ENCODE measurements around the gene RBCK1.
"Not testable (repeated sequence)": the region's sequence is repeated elsewhere in the genome, so short reads cannot be mapped to it uniquely, and the experiment has no call there.

The RBCK1 gene

GRCh38 chr20:380763-381580 is 27.1 kb upstream of the RBCK1 start:
- Histone ChIP-seq H3K36me3 (ENCODE audit: insufficient read depth, low read length) (no peaks in the 10 kb centered on the region), H3K27me3 (ENCODE audit: control insufficient read depth in 1 of 2, insufficient read depth in 2 of 2, low read length in 2 of 2) (peaks cover 3 to 12% of the 10 kb centered on the region in 2 donors), H3K27ac (ENCODE audit: low read depth, low read length) (no peak overlapping the region), H3K4me3 (ENCODE audit: low read depth in 1 of 2, low read length in 2 of 2) (no peak overlapping the region), H3K4me1 (ENCODE audit: insufficient read depth, low read length) (no peaks in the 10 kb centered on the region), H3K9ac (ENCODE audit: low read length) (no peak overlapping the region), H3K9me3 (ENCODE audit: low read length) (no peaks in the 10 kb centered on the region)

DNA sequence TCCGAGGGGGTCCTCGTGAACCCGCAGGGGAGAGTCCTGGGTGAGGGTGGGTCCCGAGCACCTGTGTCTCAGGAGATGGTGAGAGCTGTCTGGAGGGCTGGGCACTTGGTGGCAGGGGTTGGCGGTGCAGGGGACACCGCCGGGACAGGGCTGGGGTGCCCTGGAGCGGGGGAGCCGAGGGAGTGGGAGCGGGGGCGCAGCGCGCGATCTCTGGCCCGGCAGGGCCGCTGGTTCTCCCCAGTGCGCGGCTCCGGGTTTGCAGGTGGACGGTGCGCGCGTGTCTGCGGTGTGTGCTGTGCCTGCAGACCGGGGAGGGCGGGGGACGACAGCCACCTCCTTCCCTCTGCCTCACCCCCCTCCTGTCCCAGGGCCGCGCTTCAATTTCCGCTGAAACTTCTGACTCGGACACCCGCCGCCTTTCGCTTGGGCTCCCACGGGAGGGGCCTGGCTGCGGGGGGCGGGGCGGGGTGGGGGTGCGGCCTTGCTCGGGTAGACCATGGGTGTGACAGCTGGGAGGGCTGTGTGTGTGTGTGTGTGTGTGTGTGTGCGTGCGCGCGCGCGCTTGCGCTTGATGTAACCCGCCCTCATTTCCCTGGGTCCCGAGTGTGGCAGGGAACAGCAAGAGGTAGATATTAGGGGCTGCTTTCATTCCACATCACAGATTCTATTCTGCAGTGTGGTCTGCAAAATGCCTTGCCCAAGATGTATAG is 26.4 kb upstream of the RBCK1 start:
- no peaks in the 10 kb centered on the region for H3K9me3 ChIP-seq (ENCODE audit: low read length)
- no peak overlapping the region for H3K27ac ChIP-seq (ENCODE audit: low read depth, low read length)
- peaks cover 3 to 12% of the 10 kb centered on the region in 2 donors for H3K27me3 ChIP-seq (ENCODE audit: control insufficient read depth in 1 of 2, insufficient read depth in 2 of 2, low read length in 2 of 2)
- H3K36me3 ChIP-seq (ENCODE audit: insufficient read depth, low read length) = no peaks in the 10 kb centered on the region
- no peak overlapping the region for H3K9ac ChIP-seq (ENCODE audit: low read length)
- H3K4me1 ChIP-seq (ENCODE audit: insufficient read depth, low read length) = no peaks in the 10 kb centered on the region
- H3K4me3 ChIP-seq (ENCODE audit: low read depth in 1 of 2, low read length in 2 of 2) = no peak overlapping the region

DNA sequence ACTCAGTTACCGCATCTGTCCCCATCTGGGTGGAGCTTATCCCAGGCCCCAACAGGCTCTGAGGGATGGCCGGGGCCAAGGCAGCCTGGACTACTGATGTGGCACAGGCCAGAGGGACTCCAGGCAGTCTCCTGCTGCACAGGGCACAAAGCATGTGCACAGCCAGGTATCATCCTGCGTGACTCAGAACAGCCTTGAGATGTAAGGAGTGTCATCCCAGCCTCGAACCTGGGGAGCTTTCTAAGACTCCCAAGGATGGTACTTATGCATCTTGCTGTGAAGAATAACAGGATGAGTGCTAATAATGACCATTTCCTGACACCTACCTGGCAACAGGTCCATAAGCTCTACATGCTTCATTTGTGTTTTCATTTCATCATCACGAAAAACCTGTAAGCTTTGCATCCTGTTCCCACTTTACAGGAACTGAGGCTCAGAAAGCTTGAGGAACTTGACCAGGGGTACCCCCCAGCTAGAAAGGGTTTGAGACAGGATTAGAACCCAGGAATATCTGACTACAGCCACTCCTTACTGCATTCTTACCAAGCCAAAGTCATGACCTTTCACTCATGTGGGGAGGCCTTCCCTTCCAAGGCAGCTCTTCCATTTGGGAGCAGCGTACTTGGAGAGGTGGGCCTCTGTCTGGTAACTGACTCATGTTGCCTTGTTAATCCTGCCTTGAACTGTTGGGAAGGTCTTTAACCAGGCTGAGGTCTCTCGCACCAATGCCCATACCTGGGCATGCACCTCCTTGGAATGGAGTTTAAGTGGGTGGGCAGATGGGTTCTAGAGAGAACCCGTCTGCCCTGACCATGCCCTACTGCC is 25.6 kb upstream of the RBCK1 start:
- Histone ChIP-seq H3K4me3 (ENCODE audit: low read depth in 1 of 2, low read length in 2 of 2) (no peak overlapping the region), H3K27me3 (ENCODE audit: control insufficient read depth in 1 of 2, insufficient read depth in 2 of 2, low read length in 2 of 2) (peaks cover 3 to 12% of the 10 kb centered on the region in 2 donors), H3K9ac (ENCODE audit: low read length) (no peak overlapping the region), H3K27ac (ENCODE audit: low read depth, low read length) (no peak overlapping the region), H3K36me3 (ENCODE audit: insufficient read depth, low read length) (no peaks in the 10 kb centered on the region), H3K9me3 (ENCODE audit: low read length) (no peaks in the 10 kb centered on the region), H3K4me1 (ENCODE audit: insufficient read depth, low read length) (no peaks in the 10 kb centered on the region)

DNA sequence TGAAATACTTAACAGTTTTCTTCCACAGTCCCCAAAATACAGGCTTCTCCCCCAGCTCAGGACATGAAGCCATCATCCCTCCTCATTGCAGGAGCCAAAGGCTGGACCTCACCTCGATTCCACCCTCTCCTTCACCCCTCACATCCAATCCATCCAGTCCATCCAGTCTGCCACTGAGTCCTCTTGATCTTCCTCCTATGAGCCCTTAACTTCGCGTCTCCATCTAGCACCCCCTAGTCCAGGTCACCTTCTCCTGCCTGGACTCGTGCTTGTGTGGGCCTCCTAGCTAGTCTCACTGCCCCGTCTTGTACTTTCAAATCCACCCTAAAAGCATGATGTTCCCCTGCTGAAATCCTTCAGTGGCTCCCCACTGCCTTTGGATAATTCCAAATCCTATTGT is 24.2 kb upstream of the RBCK1 start:
- Histone ChIP-seq H3K27ac (ENCODE audit: low read depth, low read length) (no peak overlapping the region), H3K36me3 (ENCODE audit: insufficient read depth, low read length) (no peaks in the 10 kb centered on the region), H3K9me3 (ENCODE audit: low read length) (no peaks in the 10 kb centered on the region), H3K27me3 (ENCODE audit: control insufficient read depth in 1 of 2, insufficient read depth in 2 of 2, low read length in 2 of 2) (peaks cover 3 to 12% of the 10 kb centered on the region in 2 donors), H3K4me3 (ENCODE audit: low read depth in 1 of 2, low read length in 2 of 2) (no peak overlapping the region), H3K9ac (ENCODE audit: low read length) (no peak overlapping the region), H3K4me1 (ENCODE audit: insufficient read depth, low read length) (no peaks in the 10 kb centered on the region)

DNA sequence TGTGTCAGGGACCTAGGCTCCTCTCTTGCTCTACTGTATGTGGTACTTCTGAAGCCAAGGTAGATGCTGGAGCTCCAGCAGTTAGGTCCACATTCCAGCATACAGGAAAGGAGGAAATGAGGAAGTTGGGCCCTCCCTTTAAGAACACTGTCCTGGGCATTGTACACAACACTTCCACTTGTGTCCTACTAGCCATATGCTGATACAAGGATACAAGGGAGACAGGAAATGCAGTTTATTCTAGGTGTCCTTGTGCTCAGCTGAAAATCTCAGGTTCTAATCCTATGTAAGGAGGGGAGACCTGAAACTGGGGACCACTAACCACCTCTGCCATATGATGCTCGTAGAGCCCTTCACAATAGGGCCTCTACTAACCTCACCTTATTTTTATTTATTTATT is 23.4 kb upstream of the RBCK1 start:
- Histone ChIP-seq H3K9me3 (ENCODE audit: low read length) (no peaks in the 10 kb centered on the region), H3K36me3 (ENCODE audit: insufficient read depth, low read length) (no peaks in the 10 kb centered on the region), H3K27ac (ENCODE audit: low read depth, low read length) (no peak overlapping the region), H3K27me3 (ENCODE audit: control insufficient read depth in 1 of 2, insufficient read depth in 2 of 2, low read length in 2 of 2) (peaks cover 3 to 12% of the 10 kb centered on the region in 2 donors), H3K4me1 (ENCODE audit: insufficient read depth, low read length) (no peaks in the 10 kb centered on the region), H3K9ac (ENCODE audit: low read length) (no peak overlapping the region), H3K4me3 (ENCODE audit: low read depth in 1 of 2, low read length in 2 of 2) (no peak overlapping the region)

DNA sequence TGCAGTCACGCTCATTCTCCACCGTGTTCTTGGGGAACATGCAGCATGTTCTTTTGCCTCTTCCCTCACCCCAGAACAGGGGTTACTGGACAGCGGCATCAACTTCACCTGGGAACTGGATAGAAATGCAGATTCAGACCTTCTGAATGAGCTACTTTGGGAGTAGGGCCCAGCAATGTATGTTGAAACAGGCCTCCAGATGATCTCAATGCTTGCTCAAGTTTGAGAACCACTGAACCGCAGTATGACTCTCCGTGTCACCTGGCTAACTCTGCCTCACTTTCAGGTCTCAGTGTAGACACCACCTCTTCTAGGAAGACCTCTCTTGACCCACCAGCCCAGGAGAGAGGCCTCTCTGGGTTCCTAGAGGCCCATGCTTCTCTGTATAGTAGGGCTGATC is 22.7 kb upstream of the RBCK1 start:
- Histone ChIP-seq H3K27me3 (ENCODE audit: control insufficient read depth in 1 of 2, insufficient read depth in 2 of 2, low read length in 2 of 2) (peaks cover 0 to 12% of the 10 kb centered on the region in 2 donors), H3K9ac (ENCODE audit: low read length) (no peak overlapping the region), H3K4me3 (ENCODE audit: low read depth in 1 of 2, low read length in 2 of 2) (no peak overlapping the region), H3K9me3 (ENCODE audit: low read length) (no peaks in the 10 kb centered on the region), H3K4me1 (ENCODE audit: insufficient read depth, low read length) (no peaks in the 10 kb centered on the region), H3K27ac (ENCODE audit: low read depth, low read length) (no peak overlapping the region), H3K36me3 (ENCODE audit: insufficient read depth, low read length) (no peaks in the 10 kb centered on the region)

GRCh38 chr20:386634-387033 is 21.5 kb upstream of the RBCK1 start:
- H3K27ac ChIP-seq (ENCODE audit: low read depth, low read length); H3K4me3 ChIP-seq (ENCODE audit: low read depth in 1 of 2, low read length in 2 of 2); H3K36me3 ChIP-seq (ENCODE audit: insufficient read depth, low read length); H3K9me3 ChIP-seq (ENCODE audit: low read length); H3K4me1 ChIP-seq (ENCODE audit: insufficient read depth, low read length); H3K27me3 ChIP-seq (ENCODE audit: control insufficient read depth in 1 of 2, insufficient read depth in 2 of 2, low read length in 2 of 2); H3K9ac ChIP-seq (ENCODE audit: low read length): not testable (repeated sequence)

GRCh38 chr20:387520-387919 is 20.6 kb upstream of the RBCK1 start:
- no peaks in the 10 kb centered on the region for H3K36me3 ChIP-seq (ENCODE audit: insufficient read depth, low read length)
- H3K27me3 ChIP-seq (ENCODE audit: control insufficient read depth in 1 of 2, insufficient read depth in 2 of 2, low read length in 2 of 2) = no peaks in the 10 kb centered on the region
- no peak overlapping the region for H3K9ac ChIP-seq (ENCODE audit: low read length)
- no peak overlapping the region for H3K27ac ChIP-seq (ENCODE audit: low read depth, low read length)
- no peak overlapping the region for H3K4me3 ChIP-seq (ENCODE audit: low read depth in 1 of 2, low read length in 2 of 2)
- H3K9me3 ChIP-seq (ENCODE audit: low read length) = no peaks in the 10 kb centered on the region
- H3K4me1 ChIP-seq (ENCODE audit: insufficient read depth, low read length) = no peaks in the 10 kb centered on the region

- Histone ChIP-seq H3K27me3 (ENCODE audit: control insufficient read depth in 1 of 2, insufficient read depth in 2 of 2, low read length in 2 of 2) (no peaks in the 10 kb centered on the region), H3K36me3 (ENCODE audit: insufficient read depth, low read length) (no peaks in the 10 kb centered on the region), H3K4me3 (ENCODE audit: low read depth in 1 of 2, low read length in 2 of 2) (no peak overlapping the region), H3K27ac (ENCODE audit: low read depth, low read length) (no peak overlapping the region), H3K9me3 (ENCODE audit: low read length) (no peaks in the 10 kb centered on the region), H3K4me1 (ENCODE audit: insufficient read depth, low read length) (no peaks in the 10 kb centered on the region), H3K9ac (ENCODE audit: low read length) (no peak overlapping the region)
Observed at GRCh38 chr20:388034-388994, 19.8 kb upstream of the RBCK1 start.

DNA sequence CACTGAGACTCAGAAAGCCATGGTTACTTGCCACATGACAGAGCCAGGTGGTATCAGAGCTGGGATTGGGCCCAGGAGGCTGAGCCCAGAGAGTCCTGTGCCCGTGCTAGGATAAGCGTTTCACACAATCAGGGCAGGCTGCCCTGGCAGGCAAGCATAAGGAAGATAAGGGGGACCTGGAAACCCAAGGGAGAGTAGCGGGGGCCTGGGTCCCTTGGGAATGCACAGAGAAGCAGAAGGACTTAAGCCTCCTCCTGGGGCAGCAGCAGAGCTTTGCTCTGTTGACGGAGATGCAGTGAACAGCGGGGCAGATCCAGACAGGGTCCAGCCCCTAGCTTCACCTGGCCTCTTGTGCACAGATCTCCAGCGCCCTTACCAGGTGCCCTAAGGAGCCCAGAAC is 18.9 kb upstream of the RBCK1 start:
- Histone ChIP-seq H3K27ac (ENCODE audit: low read depth, low read length) (no peak overlapping the region), H3K9me3 (ENCODE audit: low read length) (no peaks in the 10 kb centered on the region), H3K9ac (ENCODE audit: low read length) (no peak overlapping the region), H3K4me3 (ENCODE audit: low read depth in 1 of 2, low read length in 2 of 2) (no peak overlapping the region), H3K27me3 (ENCODE audit: control insufficient read depth in 1 of 2, insufficient read depth in 2 of 2, low read length in 2 of 2) (no peaks in the 10 kb centered on the region), H3K36me3 (ENCODE audit: insufficient read depth, low read length) (no peaks in the 10 kb centered on the region), H3K4me1 (ENCODE audit: insufficient read depth, low read length) (no peaks in the 10 kb centered on the region)
